HL-60 (cell line): ENCODE data around the gene FAM240A.

Experiments used
- GABPA ChIP-seq: IDR thresholded peaks from 2 replicates; pipeline ENCODE4 v1.6.1; 2012; ENCODE audit warnings: low read depth
- POLR2AphosphoS5 ChIP-seq: IDR thresholded peaks from 2 replicates; pipeline ENCODE4 v1.6.1; 2012; ENCODE audit warnings: low read depth
- SPI1 ChIP-seq: IDR thresholded peaks from 2 replicates; pipeline ENCODE4 v1.6.1; 2012; ENCODE audit warnings: low read depth, mild to moderate bottlenecking, borderline replicate concordance
- TF ChIP-seq, protein P1 (sequence below): IDR thresholded peaks from one replicate; pipeline ENCODE4 v1.5.1; 2011; ENCODE audit warnings: low read length, control low read depth, inconsistent platforms; ENCODE audit not compliant: insufficient read depth
- TF ChIP-seq, protein P2 (sequence below): IDR thresholded peaks from 2 replicates; pipeline ENCODE4 v1.6.1; 2012; ENCODE audit warnings: low read depth; ENCODE audit not compliant: insufficient replicate concordance

DNA sequence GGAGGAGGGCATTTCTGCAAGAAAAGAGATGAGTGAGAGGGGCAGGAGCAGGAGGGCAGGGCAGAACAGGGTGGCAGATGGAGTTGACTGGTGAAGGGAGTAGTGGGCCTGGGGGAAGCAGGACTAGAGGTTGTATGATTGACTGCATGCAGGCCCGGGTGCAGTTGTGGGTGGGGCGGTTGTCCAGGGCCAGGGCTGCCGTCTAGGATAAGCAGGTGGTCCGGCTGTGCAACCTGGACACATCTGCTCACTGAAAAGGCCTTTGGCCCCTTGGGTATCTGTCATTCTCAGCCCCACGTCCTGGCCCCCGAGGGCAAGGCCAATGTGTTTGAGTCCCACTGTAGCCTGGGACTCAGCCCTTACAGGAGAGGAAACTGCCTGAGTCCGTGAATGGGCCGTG, 55.8 kb downstream of the FAM240A start:
- TF ChIP-seq, protein P1, sequence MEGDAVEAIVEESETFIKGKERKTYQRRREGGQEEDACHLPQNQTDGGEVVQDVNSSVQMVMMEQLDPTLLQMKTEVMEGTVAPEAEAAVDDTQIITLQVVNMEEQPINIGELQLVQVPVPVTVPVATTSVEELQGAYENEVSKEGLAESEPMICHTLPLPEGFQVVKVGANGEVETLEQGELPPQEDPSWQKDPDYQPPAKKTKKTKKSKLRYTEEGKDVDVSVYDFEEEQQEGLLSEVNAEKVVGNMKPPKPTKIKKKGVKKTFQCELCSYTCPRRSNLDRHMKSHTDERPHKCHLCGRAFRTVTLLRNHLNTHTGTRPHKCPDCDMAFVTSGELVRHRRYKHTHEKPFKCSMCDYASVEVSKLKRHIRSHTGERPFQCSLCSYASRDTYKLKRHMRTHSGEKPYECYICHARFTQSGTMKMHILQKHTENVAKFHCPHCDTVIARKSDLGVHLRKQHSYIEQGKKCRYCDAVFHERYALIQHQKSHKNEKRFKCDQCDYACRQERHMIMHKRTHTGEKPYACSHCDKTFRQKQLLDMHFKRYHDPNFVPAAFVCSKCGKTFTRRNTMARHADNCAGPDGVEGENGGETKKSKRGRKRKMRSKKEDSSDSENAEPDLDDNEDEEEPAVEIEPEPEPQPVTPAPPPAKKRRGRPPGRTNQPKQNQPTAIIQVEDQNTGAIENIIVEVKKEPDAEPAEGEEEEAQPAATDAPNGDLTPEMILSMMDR = no peak
- no peak for TF ChIP-seq POLR2AphosphoS5
- no peak for TF ChIP-seq GABPA
- TF ChIP-seq, protein P2, sequence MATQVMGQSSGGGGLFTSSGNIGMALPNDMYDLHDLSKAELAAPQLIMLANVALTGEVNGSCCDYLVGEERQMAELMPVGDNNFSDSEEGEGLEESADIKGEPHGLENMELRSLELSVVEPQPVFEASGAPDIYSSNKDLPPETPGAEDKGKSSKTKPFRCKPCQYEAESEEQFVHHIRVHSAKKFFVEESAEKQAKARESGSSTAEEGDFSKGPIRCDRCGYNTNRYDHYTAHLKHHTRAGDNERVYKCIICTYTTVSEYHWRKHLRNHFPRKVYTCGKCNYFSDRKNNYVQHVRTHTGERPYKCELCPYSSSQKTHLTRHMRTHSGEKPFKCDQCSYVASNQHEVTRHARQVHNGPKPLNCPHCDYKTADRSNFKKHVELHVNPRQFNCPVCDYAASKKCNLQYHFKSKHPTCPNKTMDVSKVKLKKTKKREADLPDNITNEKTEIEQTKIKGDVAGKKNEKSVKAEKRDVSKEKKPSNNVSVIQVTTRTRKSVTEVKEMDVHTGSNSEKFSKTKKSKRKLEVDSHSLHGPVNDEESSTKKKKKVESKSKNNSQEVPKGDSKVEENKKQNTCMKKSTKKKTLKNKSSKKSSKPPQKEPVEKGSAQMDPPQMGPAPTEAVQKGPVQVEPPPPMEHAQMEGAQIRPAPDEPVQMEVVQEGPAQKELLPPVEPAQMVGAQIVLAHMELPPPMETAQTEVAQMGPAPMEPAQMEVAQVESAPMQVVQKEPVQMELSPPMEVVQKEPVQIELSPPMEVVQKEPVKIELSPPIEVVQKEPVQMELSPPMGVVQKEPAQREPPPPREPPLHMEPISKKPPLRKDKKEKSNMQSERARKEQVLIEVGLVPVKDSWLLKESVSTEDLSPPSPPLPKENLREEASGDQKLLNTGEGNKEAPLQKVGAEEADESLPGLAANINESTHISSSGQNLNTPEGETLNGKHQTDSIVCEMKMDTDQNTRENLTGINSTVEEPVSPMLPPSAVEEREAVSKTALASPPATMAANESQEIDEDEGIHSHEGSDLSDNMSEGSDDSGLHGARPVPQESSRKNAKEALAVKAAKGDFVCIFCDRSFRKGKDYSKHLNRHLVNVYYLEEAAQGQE = no peak
- TF ChIP-seq SPI1 = no peak
